ENCODE results near the gene CASP6.
A peak's percentile ranks its signal among the peaks of the same experiment; 100 is the strongest.

Gene CASP6

GRCh38 chr4:109665783-109666485 is 37.3 kb downstream of the CASP6 start:
- no peak for DNase-seq

GRCh38 chr4:109662771-109663170 is 40.5 kb downstream of the CASP6 start:
- DNase-seq, result no peak

- no peak for DNase-seq
Observed at GRCh38 chr4:109662116-109662515, 41.1 kb downstream of the CASP6 start.

GRCh38 chr4:109658871-109659410 is 44.3 kb downstream of the CASP6 start:
- DNase-seq, result no peak

- no peak for DNase-seq
Observed at GRCh38 chr4:109657854-109658418, 45.3 kb downstream of the CASP6 start.

GRCh38 chr4:109655396-109655795 is 47.8 kb downstream of the CASP6 start:
- no peak for DNase-seq

GRCh38 chr4:109649872-109650271 is 53.4 kb downstream of the CASP6 start:
- no peak for DNase-seq

- DNase-seq, result no peak
Observed at GRCh38 chr4:109648997-109649575, 54.2 kb downstream of the CASP6 start.

- peak; percentile 7 for DNase-seq
Observed at GRCh38 chr4:109648266-109648996, 54.8 kb downstream of the CASP6 start.

- no peak for DNase-seq
Observed at GRCh38 chr4:109645874-109646710, 57.2 kb downstream of the CASP6 start.

GRCh38 chr4:109640644-109641043 is 62.6 kb downstream of the CASP6 start:
- DNase-seq, result no peak
